ENCODE results near the gene ARHGAP1. TPM values are rescaled to one million over a fixed set of nuclear protein-coding genes. Genes with fewer than 3 reads are reported as not detected.

ARHGAP1 gene
- polyA plus RNA-seq, 1 experiment = 40.9 TPM

GRCh38 chr11:46663277-46663940 is 37.0 kb downstream of the ARHGAP1 start:
- TF ChIP-seq CTCF (IDR thresholded peaks at IDR 0.05; ENCODE audit: insufficient read depth, low read depth, low read length) = no peak
- POLR2A ChIA-PET = no interaction called here
- DNase-seq (ENCODE audit: low read depth) = no peak
- H3K36me3 ChIP-seq (ENCODE audit: control insufficient read depth, insufficient read depth, low read length) = peaks cover 10% of the 10 kb centered on the region
- no peaks in the 10 kb centered on the region for H3K27me3 ChIP-seq (ENCODE audit: control insufficient read depth, insufficient read depth, low read length)
- CTCF ChIA-PET = no interaction called here
- H3K4me3 ChIP-seq (ENCODE audit: low read depth, low read length) = no peak overlapping the region

- no peak for TF ChIP-seq CTCF (IDR thresholded peaks at IDR 0.05; ENCODE audit: insufficient read depth, low read depth, low read length)
- no peak for DNase-seq (ENCODE audit: low read depth)
- CTCF ChIA-PET = interaction anchor here (1.3 to 1.5 kb wide), 2 partner anchors 9 to 13 kb away, joined by 4 to 5 read pairs; no protein-coding TSS in a partner anchor
- no peaks in the 10 kb centered on the region for H3K27me3 ChIP-seq (ENCODE audit: control insufficient read depth, insufficient read depth, low read length)
- no peak overlapping the region for H3K4me3 ChIP-seq (ENCODE audit: low read depth, low read length)
- POLR2A ChIA-PET = no interaction called here
- H3K36me3 ChIP-seq (ENCODE audit: control insufficient read depth, insufficient read depth, low read length) = peaks cover 11% of the 10 kb centered on the region
Measured at GRCh38 chr11:46662366-46662765, 38.1 kb downstream of the ARHGAP1 start.

- Histone ChIP-seq H3K36me3 (ENCODE audit: control insufficient read depth, insufficient read depth, low read length) (peaks cover 11% of the 10 kb centered on the region), H3K27me3 (ENCODE audit: control insufficient read depth, insufficient read depth, low read length) (no peaks in the 10 kb centered on the region), H3K4me3 (ENCODE audit: low read depth, low read length) (no peak overlapping the region)
- no peak for TF ChIP-seq CTCF (IDR thresholded peaks at IDR 0.05; ENCODE audit: insufficient read depth, low read depth, low read length)
- CTCF ChIA-PET = interaction anchor here (1.3 to 1.5 kb wide), 2 partner anchors 9 to 12 kb away, joined by 4 to 5 read pairs; no protein-coding TSS in a partner anchor
- no peak for DNase-seq (ENCODE audit: low read depth)
- POLR2A ChIA-PET = no interaction called here
Measured at GRCh38 chr11:46661836-46662235, 38.6 kb downstream of the ARHGAP1 start.

- peaks cover 7% of the 10 kb centered on the region for H3K36me3 ChIP-seq (ENCODE audit: control insufficient read depth, insufficient read depth, low read length)
- no peaks in the 10 kb centered on the region for H3K27me3 ChIP-seq (ENCODE audit: control insufficient read depth, insufficient read depth, low read length)
- no peak for DNase-seq (ENCODE audit: low read depth)
- no peak for TF ChIP-seq CTCF (IDR thresholded peaks at IDR 0.05; ENCODE audit: insufficient read depth, low read depth, low read length)
- H3K4me3 ChIP-seq (ENCODE audit: low read depth, low read length) = no peak overlapping the region
- ChIA-PET CTCF (interaction anchor here (1.2 to 1.4 kb wide), 2 partner anchors 13 to 15 kb away, joined by 3 to 5 read pairs; no protein-coding TSS in a partner anchor), POLR2A (no interaction called here)
Measured at GRCh38 chr11:46659908-46660307, 40.5 kb downstream of the ARHGAP1 start.

- DNase-seq (ENCODE audit: low read depth) = no peak
- CTCF ChIA-PET = interaction anchor here (0.6 to 1.0 kb wide), 5 partner anchors 11 to 248 kb away, joined by 3 read pairs; no protein-coding TSS in a partner anchor
- Histone ChIP-seq H3K4me3 (ENCODE audit: low read depth, low read length) (no peak overlapping the region), H3K36me3 (ENCODE audit: control insufficient read depth, insufficient read depth, low read length) (peaks cover 2% of the 10 kb centered on the region; the same call in 1 of the 2 replicates), H3K27me3 (ENCODE audit: control insufficient read depth, insufficient read depth, low read length) (no peaks in the 10 kb centered on the region)
- no peak for TF ChIP-seq CTCF (IDR thresholded peaks at IDR 0.05; ENCODE audit: insufficient read depth, low read depth, low read length)
- POLR2A ChIA-PET = no interaction called here
Measured at GRCh38 chr11:46658259-46658658, 42.2 kb downstream of the ARHGAP1 start.

Measured in BJ (cell line).